ENCODE data around the gene SCNN1A. TPM values are rescaled to one million over a fixed set of nuclear protein-coding genes. Genes with fewer than 3 reads are reported as not detected.

SCNN1A gene
- total and polyA plus RNA-seq, 2 donors (not counting 3 experiments of a cell fraction or from before 2014, with no cell fraction given) = 0.12 to 0.18 TPM

- Histone ChIP-seq H3K4me3 (replicated peaks in 1 of 3; ENCODE audit: insufficient read depth in 1 of 3, low read depth in 1 of 3, low read length in 3 of 3) (no peak overlapping the region), H3K9me1 (replicated peaks; ENCODE audit: control insufficient read depth, extremely low read depth, insufficient read depth, low read length) (no peaks in the 10 kb centered on the region), H3K27ac (ENCODE audit: insufficient read depth, low read depth, low read length) (no peak overlapping the region), H3K4me1 (ENCODE audit: control insufficient read depth, extremely low read depth, insufficient read depth, low read length) (no peaks in the 10 kb centered on the region), H3K36me3 (ENCODE audit: control insufficient read depth in 2 of 2, extremely low read depth in 1 of 2, insufficient read depth in 2 of 2, low read length in 2 of 2) (no peaks in the 10 kb centered on the region), H3K27me3 (ENCODE audit: control insufficient read depth in 2 of 2, insufficient read depth in 2 of 2, low read length in 2 of 2) (peaks cover 0 to 4% of the 10 kb centered on the region in 2 experiments), H3K4me2 (ENCODE audit: insufficient read depth, low read length) (no peak overlapping the region), H3K9ac (replicated peaks; ENCODE audit: extremely low read depth, insufficient read depth, low read length) (no peak overlapping the region), H3K79me2 (ENCODE audit: control insufficient read depth, insufficient read depth, low read length) (no peaks in the 10 kb centered on the region), H3K9me3 (replicated peaks; ENCODE audit: control insufficient read depth, insufficient read depth, low read length) (no peaks in the 10 kb centered on the region), H4K20me1 (replicated peaks; ENCODE audit: control insufficient read depth, extremely low read depth, insufficient read depth, low read length) (no peaks in the 10 kb centered on the region), H2AFZ (ENCODE audit: low read depth, low read length) (no peak overlapping the region)
- intact Hi-C loops (cut with micrococcal nuclease) (no loop called here), dilution Hi-C loops (cut with MboI; ENCODE audit: extremely low pct_ligation_motif_present, low sequenced_read_pairs) (no loop called here)
- FAIRE-seq (no peak), DNase-seq (ENCODE audit: low read depth, low spot score) (no peak)
- no TSS peak for BruUV-seq (replicated peaks)
- CTCF ChIA-PET = interaction anchor here (1.2 to 2.7 kb wide), 3 partner anchors 10 to 152 kb away, joined by 3 to 8 read pairs (median 7); no protein-coding TSS in a partner anchor
- TF ChIP-seq MYC (IDR thresholded peaks at IDR 0.05; ENCODE audit: low read depth, low read length) (no peak), EZH2 (IDR thresholded peaks at IDR 0.05; ENCODE audit: borderline replicate concordance, low read depth, low read length, severe bottlenecking) (no peak), POLR2AphosphoS5 (IDR thresholded peaks at IDR 0.05; ENCODE audit: insufficient read depth, low read depth, low read length) (no peak), JUN (IDR thresholded peaks at IDR 0.05; ENCODE audit: borderline replicate concordance, insufficient read depth, insufficient read length, low read depth) (no peak), FOS (IDR thresholded peaks at IDR 0.05; ENCODE audit: borderline replicate concordance, insufficient read depth, low read length) (no peak), POLR2A (IDR thresholded peaks at IDR 0.05; ENCODE audit: low read depth, low read length) (no peak)
- TF ChIP-seq, protein P1, sequence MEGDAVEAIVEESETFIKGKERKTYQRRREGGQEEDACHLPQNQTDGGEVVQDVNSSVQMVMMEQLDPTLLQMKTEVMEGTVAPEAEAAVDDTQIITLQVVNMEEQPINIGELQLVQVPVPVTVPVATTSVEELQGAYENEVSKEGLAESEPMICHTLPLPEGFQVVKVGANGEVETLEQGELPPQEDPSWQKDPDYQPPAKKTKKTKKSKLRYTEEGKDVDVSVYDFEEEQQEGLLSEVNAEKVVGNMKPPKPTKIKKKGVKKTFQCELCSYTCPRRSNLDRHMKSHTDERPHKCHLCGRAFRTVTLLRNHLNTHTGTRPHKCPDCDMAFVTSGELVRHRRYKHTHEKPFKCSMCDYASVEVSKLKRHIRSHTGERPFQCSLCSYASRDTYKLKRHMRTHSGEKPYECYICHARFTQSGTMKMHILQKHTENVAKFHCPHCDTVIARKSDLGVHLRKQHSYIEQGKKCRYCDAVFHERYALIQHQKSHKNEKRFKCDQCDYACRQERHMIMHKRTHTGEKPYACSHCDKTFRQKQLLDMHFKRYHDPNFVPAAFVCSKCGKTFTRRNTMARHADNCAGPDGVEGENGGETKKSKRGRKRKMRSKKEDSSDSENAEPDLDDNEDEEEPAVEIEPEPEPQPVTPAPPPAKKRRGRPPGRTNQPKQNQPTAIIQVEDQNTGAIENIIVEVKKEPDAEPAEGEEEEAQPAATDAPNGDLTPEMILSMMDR (IDR thresholded peaks at IDR 0.05; ENCODE audit: extremely low read depth in 1 of 2, insufficient read depth in 1 of 2, low read depth in 1 of 2, low read length in 2 of 2) = no peak
- TF ChIP-seq, protein P2, sequence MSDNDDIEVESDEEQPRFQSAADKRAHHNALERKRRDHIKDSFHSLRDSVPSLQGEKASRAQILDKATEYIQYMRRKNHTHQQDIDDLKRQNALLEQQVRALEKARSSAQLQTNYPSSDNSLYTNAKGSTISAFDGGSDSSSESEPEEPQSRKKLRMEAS (IDR thresholded peaks at IDR 0.05; ENCODE audit: insufficient read depth, insufficient read length) = no peak
- POLR2A ChIA-PET = no interaction called here
Measured at GRCh38 chr12:6313326-6313940, 61.9 kb downstream of the SCNN1A start.
